Testis (tissue), 2 donors: ENCODE results near the gene CISD1.

ENCODE experiments used
- CTCF ChIP-seq, 3 experiments: fragments of 450-650 bp in 2 of 3; fragments of 200-600 bp in 1 of 3; sonication (generic) in 1 of 3; IDR thresholded peaks; one replicate each; pipeline ENCODE4 v1.5.1; 2016 to 2019; ENCODE audit warnings: antibody characterized with exemption in 3 of 3, mild to moderate bottlenecking in 2 of 3, moderate library complexity in 1 of 3
- POLR2A ChIP-seq: fragments of 450-650 bp; IDR thresholded peaks from one replicate; pipeline ENCODE4 v1.6.1; 2017; ENCODE audit warnings: antibody characterized with exemption, mild to moderate bottlenecking, moderate library complexity

- TF ChIP-seq POLR2A: no peak
- no peak for TF ChIP-seq CTCF (IDR thresholded peaks at IDR 0.05)
These were observed 1.9 kb upstream of the CISD1 start for GRCh38 chr10:58266826-58267712.
